DMS 273 treated with DMSO at 0.1 percent for 48 hours (cell line): ENCODE data around the gene TFPI.
"Not testable (repeated sequence)": the region's sequence is repeated elsewhere in the genome, so short reads cannot be mapped to it uniquely, and the experiment has no call there.

Experiments used
- DNase-seq: peaks from one replicate; lab custom pipeline; 2025; lab: John Stamatoyannopoulos, UW

TFPI gene

DNA sequence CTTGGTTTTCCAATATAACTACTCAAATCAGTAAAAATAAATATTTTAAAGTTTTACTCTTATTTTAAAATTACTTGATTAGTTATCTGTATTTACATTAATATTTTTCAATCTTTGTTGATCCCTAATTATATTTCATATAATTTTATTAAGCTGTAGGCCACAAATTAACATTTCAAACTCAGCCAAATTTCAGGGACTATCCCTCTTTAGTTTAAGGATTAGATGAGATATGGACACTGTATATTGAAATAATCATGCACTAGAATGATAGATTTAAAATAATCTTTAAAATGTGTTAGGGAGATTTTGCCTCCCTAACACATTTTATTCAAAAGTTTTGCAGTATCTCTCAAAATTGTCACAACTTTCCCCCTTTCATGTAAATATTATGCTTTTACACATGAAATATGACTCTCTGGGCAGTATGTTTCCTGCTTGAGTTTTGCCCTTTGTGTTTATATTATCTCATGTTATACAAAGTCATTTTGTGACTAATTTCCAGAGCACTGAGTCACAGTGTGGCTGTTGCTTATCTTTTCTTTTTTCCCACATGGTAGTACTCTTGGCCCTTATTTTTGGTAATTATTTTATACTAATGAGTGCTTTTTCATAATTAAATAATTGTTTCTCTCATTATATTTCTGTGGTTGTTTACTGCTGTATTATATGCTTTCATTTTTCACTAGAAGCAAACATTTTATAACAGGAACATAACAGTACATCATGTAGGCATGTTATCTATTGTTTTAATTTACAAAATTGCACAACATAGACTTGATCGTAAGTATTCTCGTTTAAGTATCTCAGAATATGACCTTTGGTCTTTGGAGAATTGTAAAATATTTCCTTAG lies 1.2 kb downstream of the TFPI start:
- no peak for DNase-seq

DNA sequence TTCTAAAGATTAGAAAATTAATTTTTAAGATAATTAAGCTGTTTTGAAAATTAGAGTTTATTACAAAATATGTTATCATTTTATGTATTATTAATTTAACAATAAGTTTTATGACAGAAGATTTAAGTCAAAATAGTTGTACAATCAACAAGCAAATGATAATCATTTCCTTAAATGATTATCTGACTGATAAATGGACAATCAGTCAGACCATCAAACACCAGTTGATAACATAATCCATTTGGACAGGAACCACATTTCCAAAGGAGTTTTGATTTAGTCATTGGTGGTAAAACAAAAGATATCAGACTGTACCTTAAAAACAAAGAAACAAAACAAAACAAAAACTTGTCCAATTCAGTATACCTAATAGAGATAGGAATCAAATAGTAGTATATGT lies 1.9 kb downstream of the TFPI start:
- DNase-seq = no peak

GRCh38 chr2:187550857-187551256 lies 3.4 kb downstream of the TFPI start:
- DNase-seq = no peak

DNA sequence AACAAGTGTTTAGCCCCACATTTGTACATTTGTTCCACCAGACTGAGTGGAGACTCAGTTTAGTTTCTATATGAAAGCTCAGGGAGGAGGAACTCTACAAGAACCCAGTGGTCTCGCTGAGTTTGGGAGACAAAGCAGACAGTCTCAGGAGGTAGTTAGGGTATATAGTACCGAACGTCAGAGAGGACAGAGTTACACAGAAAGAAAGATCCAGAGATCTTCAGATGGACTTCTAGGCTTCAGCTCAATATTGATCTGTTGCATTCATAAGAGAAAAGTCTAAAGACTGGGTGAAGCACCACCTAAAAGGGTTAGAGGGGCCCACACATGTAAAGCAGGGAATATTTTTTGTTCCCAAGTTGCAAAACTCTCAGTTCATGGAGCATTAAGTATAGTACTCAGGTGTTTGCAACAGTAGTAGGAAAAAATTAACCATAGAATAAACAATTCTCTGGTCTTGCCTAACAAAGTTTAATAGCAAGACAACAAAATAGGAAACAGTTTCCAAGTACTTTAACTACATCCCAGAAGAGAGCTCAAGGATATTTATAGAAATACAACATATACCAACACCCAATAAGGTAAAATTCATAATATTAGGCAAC lies 4.2 kb downstream of the TFPI start:
- DNase-seq = no peak

GRCh38 chr2:187549193-187549592 lies 5.0 kb downstream of the TFPI start:
- DNase-seq = no peak

DNA sequence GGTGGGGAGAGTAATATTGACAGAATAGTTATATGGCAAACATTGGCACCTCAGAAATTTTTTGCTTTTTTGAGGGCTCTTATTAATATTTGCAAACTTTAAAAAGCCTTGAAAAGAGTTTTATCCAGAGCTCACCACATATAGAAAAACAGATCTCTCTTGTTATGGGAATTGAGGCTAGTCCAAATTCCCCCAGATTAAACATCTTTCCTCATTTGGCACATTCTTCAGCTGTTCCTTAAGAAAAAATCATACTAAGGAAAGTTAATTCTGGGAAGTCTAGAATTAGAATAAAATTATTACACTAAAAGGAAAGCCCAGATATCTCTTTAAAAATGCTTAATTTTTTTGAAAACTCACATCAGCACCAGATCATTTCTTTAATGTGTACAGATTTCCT lies 5.6 kb downstream of the TFPI start:
- DNase-seq = no peak

DNA sequence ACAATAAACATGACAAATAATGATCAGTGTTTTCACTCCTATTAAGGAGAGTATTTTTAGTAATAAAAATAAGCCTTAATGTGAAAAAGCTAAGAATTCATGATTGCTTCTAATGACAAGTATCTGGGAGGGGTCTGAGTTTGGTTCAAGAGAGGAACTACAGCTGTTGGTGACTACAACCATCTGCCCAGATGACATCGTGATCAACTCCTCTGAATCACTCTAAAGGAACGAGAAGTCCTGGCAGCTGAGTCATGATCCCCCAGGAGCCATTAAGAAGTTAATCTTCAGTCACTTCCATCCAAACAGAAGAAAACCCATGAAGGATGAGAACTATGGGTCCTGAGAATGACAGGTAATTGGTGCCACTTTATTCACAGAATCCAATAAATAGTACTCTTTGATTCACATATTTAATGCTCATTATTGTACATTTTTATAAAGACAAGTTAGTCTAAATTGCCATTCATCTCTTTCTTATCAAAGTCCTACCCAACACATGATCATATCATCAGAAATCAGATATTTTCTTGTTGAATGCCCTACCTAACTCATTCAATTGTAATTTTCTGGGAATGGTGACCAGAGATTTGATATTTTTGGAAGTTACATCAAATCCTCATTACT lies 6.8 kb downstream of the TFPI start:
- peak; percentile 32 for DNase-seq

- no peak for DNase-seq
Observed at GRCh38 chr2:187546762-187547333, 7.4 kb downstream of the TFPI start.

GRCh38 chr2:187545238-187545751 lies 8.9 kb downstream of the TFPI start:
- DNase-seq = no peak

GRCh38 chr2:187544371-187545080 lies 9.7 kb downstream of the TFPI start:
- DNase-seq = no peak

DNA sequence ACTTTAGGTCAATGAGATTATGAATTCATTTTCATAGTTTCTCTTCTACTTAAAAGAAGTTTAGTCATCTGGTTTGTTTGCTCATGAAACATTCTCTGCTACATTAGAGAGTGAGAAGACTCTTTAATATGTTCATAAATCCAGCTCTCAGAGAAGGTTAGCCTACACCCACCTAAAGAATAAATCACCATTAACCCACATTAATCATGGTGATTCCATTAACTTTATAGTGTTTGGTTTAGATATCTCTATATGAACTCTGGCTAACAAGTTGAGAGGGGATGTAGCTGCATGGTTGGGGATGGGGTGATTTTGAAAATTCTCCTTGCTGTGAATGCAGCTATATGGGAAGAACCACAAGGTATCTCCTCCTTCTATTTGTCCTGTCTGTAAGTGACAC lies 10.7 kb downstream of the TFPI start:
- no peak for DNase-seq

- no peak for DNase-seq
Observed at GRCh38 chr2:187542123-187542522, 12.1 kb downstream of the TFPI start.

DNA sequence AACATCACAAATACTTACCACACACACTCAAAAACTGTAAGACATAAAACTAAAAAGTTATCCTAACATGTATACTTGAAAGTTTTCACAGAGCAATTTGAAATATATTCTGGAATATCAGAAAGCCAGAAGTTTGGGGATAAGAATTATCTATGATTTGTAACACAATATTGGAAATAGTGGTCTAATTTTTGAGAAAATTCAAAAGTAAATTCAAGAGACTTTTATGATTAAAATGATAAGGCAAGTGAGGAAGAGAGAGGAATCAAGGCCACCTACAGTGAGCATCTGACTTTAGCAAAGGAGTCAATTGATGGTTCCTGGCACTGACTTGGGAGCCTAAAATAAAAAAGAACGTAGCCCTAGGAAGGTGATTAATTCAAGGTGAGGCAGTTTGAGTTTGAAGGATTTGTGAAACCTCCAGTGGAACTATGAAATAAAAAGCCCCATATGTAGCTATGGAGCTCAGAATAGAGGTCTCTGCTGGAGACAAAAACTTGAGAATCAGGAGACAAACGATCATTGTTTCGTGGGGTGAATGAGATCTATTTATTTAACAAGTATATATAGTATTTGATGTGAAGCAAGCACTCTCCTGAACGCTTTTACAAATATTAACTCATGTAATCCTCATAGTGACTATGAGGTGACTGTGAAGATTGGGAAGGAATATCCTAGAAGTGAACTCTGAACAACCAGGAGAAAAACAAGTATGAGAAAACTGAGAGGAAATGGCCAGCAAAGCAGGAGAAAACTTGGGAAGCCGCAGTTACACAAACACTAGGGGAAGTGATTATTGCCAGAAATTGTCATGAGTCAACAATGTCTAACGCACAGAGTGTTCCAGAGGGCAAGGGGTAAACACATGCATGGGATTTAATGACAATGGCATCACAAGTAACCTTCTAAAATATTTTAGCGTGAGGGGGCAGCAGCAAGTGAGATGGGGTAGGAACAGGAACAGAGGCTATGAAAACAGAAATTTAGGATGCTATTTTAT lies 12.8 kb downstream of the TFPI start:
- no peak for DNase-seq

DNA sequence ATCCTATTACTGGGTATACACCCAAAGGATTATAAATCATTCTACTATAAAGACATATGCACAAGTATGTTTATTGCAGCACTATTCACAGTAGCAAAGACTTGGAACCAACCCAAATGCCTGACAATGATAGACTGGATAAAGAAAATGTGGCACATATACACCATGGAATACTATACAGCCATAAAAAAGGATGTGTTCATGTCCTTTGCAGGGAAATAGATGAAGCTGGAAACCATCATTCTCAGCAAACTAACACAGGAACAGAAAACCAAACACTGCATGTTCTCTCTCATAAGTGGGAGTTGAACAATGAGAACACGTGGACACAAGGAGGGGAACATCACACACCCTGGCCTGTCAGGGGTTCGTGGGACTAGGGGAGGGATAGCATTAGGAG lies 16.0 kb downstream of the TFPI start:
- DNase-seq = not testable (repeated sequence)

GRCh38 chr2:187535381-187535780 lies 18.9 kb downstream of the TFPI start:
- not testable (repeated sequence) for DNase-seq

DNA sequence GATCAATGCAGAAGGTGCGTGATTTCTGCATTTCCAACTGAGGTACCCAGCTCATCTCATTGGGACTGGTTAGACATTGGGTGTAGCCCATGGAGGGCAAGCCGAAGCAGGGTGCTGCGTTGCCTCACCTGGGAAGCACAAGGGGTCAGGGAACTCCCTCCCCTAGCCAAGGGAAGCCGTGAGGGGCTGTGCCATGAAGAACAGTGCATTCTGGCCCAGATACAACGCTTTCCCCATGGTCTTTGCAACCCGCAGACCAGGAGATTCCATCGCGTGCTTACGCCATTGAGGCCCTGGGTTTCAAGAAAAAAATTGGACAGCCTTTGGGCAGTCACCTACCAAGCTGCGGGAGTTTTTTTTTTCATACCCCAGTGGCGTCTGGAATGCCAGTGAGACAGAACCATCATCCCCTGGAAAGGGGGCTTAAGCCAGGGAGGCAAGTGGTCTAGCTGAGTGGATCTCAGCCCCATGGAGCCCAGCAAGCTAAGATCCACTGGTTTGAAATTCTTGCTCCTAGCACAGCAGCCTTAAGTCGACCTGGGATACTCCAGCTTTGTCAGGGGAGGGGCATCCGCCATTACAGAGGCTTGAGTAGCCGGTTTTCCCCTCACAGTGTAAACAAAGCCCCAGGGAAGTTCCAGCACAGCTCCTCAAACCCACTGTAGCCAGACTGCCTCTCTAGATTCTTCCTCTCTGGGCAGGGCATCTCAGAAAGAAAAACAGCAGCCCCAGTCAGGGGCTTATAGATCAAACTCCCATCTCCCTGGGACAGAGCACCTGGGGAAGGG lies 21.7 kb downstream of the TFPI start:
- no peak for DNase-seq

DNA sequence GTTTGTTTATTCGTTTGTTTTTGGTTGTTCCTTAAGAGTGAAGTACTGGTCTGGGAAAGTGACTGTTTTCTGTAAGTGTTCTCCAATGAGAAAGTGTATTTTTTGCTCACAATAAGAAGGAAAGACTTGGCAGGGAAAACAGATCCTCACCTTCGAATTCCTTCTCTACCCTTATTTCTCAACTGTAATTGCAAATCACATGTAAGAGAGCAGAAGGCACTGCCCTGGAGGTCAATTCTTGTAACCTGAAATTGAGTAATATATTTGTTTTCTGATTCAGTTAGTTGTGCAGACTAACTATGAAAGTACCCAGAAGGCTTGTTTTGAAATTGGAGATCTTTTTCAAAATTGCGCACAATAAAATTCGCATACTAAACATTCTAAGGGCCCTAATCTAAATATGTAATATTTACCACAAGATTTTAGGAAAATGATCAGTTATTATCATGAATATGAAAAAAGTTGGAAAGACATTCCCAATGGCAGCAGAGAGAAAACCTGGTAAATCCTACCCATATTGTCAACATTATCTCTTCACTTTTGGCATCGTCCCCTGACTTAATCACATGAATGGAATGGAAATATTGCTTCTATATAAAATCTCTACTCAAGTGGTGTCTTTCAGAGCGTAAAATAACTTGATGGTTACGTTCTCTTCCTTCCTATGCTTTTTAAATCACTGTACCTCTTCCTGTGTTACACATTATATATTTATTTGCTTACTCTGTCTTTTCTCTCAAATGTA lies 24.1 kb downstream of the TFPI start:
- no peak for DNase-seq

DNA sequence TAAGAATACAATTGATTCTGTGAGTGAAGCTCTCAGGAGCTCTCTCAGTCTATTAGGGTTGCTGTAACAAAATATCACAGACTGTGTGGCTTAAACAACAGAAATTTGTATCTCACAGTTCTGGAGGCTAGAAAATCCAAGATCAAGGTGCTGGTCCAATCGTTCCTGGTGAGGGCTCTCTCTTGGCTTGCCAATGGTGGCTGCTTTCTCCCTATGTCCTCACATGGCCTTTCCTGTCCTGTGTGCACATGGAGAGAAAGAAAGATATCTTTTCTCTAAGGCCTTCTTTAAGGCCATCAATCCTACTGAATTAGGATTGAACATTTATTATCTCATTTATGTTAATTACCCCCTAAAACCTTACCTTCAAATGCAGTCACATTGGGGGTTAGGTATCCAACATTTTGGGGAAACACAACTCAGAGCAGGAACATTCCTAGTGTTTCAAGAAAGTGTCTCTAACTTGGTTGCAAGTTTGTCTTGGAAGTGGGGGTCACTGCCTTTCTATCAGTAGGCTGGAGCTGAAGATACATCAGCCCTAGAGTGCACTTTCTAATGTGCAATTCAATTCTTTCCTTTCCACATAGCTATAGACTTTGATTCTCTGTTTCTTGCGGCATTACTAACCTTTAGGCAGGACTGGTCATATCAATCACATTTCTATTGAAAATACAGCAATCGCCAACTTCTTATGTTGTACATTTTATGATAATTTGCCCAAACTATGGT lies 24.8 kb downstream of the TFPI start:
- DNase-seq = no peak

DNA sequence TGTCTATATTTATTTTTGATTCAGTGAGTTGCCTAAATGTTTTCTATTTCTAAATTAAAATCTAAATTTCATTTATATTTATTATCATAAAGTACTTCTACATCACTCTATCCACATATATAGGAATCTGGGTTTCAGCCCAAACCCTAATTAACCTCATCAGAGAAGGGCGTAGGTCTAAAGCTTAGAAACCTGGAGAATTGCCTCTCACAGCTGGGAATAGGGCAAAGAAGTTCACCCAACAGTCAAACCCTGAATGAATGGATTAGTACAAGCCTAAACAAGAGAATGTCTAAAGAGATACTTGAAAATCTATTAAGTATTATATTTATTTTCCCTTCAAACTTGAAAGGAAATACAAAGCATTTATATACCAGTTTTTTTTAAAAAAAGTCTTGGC lies 26.2 kb downstream of the TFPI start:
- DNase-seq = no peak
